ENCODE measurements around the gene ME3. TPM values are rescaled to one million over a fixed set of nuclear protein-coding genes. Genes with fewer than 3 reads are reported as not detected.

ME3 gene
- total RNA-seq, 4 donors from 2014 or later: 28.2 to 60.7 (median 46.0) TPM

DNA sequence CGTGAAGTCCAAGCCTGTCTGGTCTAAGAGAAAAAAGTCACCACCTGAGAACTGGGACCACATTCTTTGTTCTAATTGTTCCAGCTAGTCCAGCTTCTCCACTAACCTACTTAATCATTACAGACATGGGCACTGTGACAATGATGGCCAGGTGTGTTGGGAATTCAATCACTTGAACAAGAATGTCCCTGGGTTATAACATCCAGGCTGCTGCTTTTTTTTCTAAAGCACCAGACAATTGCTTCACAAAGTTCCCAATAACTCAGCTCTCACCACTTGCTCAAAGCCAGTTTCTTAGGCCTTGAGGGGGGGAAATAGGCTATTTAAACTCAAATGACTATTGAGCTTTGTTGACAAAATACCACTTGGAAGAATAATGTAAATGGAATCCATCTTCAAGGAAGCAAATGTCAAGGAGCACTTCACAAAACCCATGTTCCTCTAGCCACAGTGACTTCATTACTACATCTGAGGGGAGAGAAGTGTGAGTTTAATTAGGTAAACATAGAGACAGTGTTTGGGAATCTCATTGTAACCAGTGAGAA is 80.3 kb downstream of the ME3 start:
- TF ChIP-seq, protein P1, sequence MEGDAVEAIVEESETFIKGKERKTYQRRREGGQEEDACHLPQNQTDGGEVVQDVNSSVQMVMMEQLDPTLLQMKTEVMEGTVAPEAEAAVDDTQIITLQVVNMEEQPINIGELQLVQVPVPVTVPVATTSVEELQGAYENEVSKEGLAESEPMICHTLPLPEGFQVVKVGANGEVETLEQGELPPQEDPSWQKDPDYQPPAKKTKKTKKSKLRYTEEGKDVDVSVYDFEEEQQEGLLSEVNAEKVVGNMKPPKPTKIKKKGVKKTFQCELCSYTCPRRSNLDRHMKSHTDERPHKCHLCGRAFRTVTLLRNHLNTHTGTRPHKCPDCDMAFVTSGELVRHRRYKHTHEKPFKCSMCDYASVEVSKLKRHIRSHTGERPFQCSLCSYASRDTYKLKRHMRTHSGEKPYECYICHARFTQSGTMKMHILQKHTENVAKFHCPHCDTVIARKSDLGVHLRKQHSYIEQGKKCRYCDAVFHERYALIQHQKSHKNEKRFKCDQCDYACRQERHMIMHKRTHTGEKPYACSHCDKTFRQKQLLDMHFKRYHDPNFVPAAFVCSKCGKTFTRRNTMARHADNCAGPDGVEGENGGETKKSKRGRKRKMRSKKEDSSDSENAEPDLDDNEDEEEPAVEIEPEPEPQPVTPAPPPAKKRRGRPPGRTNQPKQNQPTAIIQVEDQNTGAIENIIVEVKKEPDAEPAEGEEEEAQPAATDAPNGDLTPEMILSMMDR (IDR thresholded peaks at IDR 0.05; ENCODE audit: low read depth): no peak

DNA sequence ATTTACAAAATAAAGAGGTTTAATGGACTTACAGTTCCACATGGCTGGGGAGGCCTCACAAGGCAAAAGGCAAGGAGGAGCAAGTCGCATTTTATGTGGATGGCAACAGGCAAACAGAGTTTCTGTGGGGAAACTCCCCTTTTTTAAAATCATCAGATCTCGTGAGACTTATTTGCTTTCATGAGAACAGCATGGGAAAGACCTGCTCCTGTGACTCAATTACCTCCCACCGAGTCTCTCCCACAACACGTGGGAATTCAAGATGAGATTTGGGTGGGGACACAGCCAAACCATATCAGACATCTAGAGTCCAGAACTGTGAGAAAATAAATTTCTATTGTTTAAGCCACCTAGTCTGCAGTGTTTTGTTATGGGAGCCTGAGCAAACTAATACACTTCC is 80.8 kb downstream of the ME3 start:
- TF ChIP-seq, protein P1 (IDR thresholded peaks at IDR 0.05; ENCODE audit: low read depth): no peak

DNA sequence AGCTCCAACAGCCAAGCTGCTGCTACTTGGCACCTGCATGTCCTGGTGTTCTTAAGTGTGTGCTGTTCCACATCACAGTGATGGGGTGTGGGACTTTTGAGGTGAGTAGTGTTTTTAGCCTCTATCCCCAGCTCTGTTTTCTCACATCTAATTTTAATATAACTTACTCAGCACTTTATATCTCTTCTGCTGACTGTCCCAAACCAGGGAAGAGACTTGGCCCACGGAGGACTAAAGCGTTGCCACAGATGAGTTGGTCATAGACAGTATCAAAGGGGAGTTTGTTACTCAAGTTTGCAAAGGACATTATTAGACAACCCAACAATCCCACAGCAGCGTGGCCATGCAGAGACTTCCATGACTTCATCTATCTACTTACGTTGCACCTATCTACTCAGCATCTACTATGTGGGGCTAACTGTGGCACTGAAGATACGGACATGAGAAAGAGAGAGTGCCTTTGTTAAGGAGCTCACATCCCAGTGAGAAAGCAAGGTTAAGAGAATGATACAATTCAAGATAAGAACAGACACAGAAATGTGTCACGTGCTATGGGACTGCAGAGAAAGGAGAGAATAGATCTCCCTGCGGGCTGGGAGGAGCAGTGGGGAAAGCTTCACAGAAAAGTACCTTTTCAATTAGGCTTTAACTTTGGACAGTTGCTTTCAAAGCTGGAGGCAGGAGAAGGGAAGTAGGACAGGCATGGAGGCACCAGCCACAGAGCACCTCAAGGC is 82.4 kb downstream of the ME3 start:
- TF ChIP-seq, protein P1 (IDR thresholded peaks at IDR 0.05; ENCODE audit: low read depth): no peak

DNA sequence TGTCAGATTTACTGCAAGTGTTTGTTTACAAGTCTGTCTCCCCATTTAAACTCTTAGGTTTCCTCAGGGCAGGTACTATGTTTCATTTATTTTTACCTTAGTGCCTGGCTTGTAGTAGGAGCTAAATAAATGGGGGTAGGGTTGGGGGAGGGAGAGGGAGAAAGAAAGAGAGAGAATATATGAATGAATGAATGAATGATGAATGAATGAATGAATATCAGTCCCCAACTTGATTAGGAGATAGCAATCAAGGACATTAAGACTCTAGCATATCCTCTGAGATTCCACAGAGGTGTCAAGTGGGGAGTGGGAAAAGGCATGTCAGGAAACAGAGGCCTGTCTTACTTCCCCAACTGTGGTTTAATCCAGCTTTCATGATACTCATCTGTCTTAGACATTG is 83.2 kb downstream of the ME3 start:
- TF ChIP-seq, protein P1 (IDR thresholded peaks at IDR 0.05; ENCODE audit: low read depth): no peak

DNA sequence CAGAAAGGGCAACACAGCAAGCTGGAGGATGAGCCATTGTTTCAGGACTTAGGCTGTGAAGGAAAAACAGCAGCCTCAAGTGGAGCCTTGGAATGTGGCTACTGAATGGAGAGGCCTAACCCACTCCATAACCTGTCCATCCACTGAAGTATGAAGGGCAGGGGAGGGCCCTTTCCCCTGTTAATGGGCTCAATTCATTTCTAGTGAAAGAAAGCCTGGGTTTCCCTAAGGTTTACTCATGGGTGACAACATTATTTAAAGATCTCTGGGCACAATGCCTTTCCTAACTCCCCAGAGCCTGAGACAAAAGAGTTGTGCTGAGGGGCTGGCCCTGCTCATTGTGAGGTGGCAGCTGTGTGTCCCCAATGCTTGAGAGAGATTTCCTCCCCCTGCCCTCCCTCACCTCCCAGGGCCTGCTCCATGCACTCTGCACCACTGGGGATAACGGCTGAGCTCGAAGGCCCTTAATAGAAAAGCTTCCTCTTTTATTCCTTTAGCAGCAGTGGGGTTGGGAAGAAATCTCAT is 83.8 kb downstream of the ME3 start:
- TF ChIP-seq, protein P1 (IDR thresholded peaks at IDR 0.05; ENCODE audit: low read depth): no peak

DNA sequence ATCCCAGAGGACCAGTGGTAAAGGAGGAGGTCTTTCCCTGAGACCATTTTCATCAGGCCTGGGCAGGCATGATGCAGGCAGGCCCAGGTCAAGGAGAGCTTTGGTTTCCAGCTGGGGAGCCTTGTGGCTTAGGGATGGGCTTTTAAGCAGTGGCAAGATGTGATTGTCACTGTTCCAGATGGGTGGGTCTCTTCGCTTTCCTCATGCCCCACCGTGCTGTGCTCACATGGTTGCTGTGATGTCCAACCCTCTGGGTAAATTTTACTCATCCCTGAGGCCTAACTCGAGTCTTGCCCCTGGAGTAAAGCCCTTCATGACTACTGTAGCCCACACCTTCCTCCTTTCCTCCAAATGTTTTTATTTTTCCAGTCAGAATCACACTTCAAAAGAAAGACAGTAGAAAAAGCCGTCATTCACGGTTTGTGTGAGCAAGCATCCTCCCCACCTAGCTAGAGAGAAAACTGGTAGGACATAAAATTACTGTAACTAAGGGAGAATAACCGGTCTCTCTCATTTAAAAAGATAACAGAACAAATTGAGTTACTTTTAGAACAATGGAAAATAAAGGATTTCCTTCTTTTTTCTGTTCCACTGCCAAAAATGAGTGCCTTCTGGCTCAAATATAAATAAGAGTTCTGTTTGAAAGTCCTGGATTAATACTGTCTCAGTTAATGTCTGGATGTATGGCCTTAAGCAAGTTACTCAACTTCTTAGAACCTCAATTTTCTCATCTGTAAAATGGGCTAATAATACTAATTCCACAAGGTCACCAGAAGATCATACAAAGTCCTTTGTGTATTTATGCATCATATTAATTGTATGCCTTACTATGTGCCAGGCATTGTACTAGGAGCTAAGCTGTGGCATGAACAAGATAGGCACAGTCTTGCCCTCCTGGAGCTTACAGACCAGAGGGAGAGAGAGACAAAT is 84.9 kb downstream of the ME3 start:
- TF ChIP-seq, protein P1 (IDR thresholded peaks at IDR 0.05; ENCODE audit: low read depth): no peak

DNA sequence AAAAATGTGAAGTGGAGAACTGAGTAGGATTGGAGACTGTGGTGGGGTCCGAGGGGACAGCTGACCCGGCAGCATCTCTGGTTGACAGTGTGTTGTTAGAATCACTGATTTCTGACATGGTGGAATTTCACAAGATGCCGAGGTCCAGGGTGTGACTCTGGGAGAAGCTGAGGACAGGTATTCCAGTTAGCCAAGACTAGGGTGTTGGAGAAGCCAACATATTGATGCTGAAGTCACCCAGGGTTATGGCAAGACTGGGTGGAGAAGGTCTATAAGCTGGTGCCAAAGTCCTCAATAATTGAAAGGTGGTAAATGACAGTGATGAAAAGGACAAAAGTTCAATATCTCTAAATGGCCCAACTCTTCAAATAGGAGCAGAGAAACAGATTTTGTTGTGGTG is 86.1 kb downstream of the ME3 start:
- TF ChIP-seq, protein P1 (IDR thresholded peaks at IDR 0.05; ENCODE audit: low read depth): no peak
